ENCODE data around the gene LMX1B. TPM values are rescaled to one million over a fixed set of nuclear protein-coding genes. Genes with fewer than 3 reads are reported as not detected.

LMX1B gene
- total RNA-seq (ENCODE audit: low replicate concordance), result not detected in 2 replicates

GRCh38 chr9:126613651-126614050 lies at the start of gene LMX1B:
TSS of gene LMX1B (plus strand) at chr9:126613928. CDS start at chr9:126614450, 522 bp downstream.

Other genes starting within 250 kb of the LMX1B start
- 24.3 and 28.2 TPM in 2 replicates for gene ZBTB43, start 191.1 kb downstream of the LMX1B start, total RNA-seq (ENCODE audit: low replicate concordance)
- 4.4 and 4.6 TPM in 2 replicates for gene ZBTB34, start 246.7 kb downstream of the LMX1B start, total RNA-seq (ENCODE audit: low replicate concordance)

All from smooth muscle cell of the coronary artery (primary cell).